ENCODE results near the gene SLC2A1.
A peak's percentile ranks its signal among the peaks of the same experiment; 100 is the strongest.

SLC2A1 gene

DNA sequence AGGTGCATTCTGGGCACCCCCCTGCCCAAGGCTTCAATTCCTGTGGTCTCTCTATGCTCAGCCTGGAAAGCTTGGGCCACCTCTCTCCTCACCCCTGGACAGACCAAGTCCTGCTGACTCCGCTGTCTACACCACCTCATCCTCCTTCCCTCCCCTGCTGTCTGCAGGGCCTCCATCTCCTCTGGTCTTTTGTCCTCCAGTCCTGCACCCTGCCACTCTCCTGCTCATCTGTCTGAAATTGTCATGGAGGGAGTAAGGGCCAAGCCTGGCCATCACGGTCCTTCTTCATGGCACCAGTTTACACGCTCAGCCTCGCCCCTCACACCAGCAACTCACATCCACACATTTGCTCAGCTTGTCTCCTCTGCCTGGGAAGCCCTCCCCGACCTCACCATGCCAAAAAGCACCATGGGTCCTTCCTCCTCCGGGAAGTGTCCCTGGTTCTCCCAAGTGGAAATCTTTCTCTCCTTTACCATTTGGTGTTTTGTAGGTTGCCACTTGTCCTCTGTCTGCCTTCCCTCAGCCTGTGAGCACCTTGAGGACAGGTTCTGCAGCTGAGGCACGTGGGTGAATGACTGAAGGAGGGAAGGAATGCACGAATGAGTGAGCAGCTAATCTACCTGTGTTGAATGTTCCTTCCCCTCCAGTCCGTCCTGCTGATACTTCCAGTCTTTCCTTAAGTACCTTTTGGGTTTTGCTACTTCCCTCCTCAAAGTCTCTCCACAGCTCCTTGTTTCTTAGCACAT is 2.1 kb upstream of the SLC2A1 start:
- no peak for DNase-seq (ENCODE audit: low spot score)

DNA sequence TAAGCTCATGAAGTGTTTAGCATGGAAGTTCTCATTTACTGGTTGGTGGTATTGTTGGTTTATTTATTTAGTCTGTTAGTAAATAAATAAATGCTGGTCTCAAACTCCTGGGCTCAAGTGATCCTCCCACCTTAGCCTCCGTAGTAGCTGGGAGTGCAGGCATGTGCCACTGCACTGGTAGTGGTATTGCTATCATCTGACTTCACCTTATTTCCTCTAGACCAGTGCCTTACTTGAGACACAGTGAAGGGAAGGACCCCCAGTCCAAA is 1.4 kb upstream of the SLC2A1 start:
- no peak for DNase-seq (ENCODE audit: low spot score)

DNA sequence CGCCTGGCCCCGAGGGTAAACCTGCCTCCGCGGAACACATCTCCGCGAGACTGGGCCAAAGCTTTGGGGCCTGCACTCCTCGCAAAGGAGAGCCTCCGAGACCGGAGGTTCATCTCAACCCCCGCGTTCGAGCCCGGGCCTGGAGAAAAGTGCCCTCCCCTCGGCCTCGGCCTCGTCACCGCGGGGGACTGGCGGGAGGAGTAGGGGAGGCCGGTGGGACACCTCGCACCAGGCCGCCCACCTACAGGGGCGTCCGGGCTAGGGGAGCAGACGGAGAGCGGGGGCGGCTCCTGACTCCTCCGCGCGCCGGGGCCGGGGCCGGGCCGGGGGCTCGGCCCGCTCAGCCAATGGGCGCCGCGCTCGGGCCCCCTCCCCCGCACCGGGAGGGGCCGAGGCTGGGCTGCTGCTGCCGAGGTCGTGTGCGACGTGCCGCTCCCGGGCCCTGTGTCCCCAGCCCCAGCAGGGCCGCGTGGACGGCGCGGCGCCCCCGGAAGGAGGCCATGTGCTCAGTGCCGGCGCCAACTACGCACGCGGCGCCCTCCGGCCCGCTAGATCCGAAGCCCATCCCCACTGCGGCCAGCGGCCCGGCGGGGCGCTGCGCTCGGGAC is 684 bp downstream of the SLC2A1 start:
- DNase-seq (ENCODE audit: low spot score) = peak; percentile 91

DNA sequence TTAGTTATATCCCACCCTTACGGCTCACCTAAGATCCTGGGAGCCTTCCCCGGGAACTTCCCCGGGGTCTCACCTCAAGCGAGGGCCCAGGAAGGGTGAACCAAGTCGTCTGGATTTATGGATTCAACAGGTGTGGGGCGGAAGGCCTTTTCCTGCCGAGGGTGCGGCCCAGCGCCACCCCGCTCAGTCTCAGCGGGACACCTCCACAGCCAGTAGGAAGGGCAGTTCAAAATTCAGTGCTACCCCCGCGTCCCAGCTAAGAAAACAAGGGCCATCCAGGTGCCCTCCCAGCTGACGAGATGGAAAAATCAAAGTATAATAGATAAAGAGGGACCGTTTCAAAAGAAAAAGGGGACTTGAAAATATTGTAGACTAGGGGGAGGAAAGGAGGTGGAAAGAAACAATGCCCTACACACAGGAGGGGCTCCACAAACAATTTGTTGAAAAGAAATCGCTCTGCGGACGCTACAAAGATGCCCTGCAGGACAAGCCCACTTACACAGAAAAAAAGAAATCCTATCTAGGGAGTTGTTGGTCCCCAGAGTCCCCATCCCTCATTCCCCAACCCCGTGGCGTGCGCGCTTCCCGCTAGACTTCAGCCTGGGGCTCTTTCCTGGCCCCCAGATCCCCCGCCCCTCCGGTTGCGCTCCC is 1.3 kb downstream of the SLC2A1 start:
- DNase-seq (ENCODE audit: low spot score) = no peak

DNA sequence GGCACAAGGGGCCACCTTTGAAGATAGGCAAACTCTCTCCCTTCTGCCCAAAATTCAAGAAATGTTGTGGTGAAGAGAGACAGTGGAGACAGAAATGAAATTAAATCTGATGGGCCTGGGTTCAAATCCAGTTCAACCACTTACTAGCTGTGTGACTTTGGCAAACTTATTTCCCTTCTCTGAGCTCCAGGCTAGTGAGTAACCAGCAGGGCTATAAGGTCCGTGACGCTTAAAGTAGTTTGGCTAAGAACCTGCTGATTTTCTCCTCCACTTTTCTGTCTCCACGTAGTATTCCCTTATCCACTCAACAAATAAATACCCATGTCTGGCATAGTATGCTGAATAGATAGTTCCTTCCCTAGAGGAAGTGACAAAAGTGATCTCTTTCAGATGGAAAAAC is 1.9 kb downstream of the SLC2A1 start:
- DNase-seq (ENCODE audit: low spot score) = no peak

DNA sequence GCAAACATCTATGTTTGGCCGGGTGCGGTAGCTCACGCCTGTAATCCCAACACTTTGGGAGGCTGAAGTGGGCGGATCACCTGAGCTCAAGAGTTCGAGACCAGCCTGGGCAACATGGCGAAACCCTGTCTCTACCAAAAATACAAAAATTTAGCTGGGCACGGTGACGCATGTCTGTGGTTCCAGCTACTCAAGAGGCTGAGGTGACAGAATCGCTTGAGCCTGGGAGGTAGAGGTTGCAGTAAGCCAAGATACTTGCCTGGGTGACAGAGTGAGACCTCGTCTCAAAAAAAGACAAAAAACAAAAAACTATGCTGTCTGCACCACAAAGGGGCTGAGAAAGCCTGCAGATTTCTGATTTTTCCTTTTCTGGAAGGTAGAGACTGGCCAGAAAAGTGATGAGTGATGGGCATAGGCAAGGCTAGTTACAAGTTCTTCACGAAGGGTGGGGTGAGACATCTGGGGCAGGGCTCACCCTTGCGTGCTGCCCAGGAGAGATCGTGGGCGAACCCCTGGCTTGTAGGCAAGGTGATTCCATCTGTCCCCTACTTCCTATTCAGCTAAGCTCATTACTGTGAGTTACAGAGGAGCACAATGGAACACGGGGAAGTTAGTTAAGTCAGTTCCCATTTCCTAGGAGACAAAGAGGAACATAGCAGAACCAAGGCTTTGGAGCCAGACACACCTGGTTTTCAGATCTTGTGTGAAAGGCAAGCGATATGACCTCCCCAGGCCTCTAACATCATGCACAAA is 3.2 kb downstream of the SLC2A1 start:
- no peak for DNase-seq (ENCODE audit: low spot score)

DNA sequence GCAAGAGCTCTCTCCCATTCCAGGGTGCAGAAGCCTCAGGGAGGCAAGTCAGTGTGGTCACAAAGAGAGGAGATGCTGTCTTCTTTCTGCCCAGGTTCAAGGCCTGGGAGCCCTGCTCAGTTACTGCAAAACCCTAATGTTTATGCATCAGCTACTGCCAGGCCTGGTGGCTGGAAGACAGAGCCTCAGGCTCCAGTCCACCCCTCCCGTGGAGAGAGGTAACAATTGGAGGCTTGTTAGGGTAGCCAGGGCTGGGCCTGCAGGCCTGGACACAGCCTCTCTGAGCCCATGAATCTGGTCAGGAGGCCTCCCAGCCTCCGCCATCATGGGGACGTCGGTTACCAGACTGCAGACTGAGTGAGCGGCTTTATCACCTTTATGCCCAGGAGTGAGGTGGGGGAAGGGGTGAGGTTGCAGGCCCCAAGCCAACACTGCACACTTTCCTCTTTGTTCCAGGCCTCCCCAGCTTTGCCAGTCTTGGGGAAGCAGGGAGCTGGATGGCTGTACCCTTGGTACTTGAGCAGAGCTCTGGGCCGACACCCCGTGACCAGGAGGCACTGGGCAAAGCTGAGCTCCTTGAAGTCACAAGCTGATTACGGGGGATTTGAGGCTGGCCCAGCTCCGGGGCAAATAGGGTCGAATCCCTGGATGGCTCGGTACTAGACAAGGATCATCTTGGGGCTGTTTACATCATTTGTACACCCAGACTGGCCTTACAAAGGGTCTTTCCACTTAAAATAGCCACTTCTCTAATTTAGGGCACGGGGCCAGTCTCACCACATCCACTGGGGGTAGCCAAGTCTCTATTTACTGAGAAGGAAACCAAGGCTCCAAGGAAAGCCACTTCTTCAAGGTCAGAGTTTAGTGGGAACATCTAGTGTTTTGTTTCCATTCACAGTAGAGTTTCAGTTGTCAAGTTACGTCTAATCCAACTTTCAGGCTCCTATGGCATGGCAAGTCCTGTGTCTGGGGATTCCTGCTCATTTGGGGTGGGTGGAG is 5.2 kb downstream of the SLC2A1 start:
- DNase-seq (ENCODE audit: low spot score) = no peak

DNA sequence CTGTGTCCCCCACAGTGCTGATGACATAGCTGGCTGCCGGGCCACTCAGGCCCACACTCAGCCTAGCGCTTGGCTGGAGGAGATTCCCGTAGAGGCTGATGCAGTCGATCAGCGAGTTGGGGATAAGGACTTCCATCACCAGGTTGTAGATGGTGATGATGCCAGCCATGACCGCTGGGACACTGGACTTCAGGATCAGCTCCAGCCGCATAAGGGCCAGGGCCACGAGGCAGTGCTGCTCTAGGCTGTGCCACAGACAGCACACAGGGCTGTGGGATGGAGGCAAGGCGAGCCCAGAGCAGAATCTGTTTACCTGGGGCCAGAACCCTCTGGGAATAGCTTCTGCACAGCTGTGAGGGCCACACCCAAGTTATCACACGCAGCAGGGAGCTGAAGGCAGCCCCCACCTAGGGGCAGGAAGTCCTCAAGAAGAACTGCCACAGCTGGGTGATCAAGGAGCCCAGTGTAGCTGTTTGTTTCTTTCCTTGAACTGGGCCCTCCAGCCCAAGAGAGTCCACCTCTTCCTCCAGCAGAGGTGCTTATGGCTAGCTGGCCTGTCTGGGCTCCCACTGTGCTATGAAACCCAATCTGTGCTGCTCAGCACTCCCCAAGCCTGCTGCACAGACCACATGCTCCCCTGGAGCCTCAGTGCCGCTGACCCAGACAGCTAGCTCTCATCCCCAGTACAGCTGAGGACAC is 6.2 kb downstream of the SLC2A1 start:
- DNase-seq (ENCODE audit: low spot score) = no peak

DNA sequence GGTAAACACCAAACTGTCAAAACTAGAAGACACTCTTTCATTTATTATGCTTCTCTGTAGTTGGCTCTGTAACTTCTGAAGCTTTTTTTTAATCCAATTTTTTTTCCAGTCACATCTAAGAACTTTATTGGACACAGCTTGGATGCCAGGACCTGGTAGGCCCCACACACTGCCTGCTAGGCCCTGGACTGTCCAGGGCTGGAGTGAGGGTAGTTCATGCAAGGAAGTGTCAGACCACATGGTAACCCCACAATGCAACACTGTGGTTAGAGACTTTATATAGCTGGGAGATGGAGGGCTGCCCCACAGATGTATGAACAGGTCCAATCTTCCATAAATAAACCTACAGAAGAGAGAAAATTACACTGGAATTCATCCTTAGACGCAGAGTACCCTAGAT is 7.1 kb downstream of the SLC2A1 start:
- DNase-seq (ENCODE audit: low spot score) = no peak

DNA sequence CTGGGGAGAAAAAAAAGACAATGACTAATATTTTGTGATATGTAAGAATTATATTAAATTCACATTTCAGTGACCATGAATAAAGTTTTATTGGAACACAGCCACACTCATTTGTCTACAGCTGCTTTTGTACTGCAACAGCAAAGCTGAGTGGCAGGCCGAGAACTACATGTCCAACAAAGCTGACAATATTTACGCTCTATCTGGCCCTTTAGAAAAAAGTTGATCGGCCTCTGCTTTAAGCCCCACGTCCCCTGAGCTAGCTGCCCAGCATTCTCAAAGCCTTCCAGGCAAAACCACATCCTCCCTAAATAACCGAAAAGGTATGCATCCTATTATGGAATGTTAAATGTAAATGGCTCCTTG is 8.6 kb downstream of the SLC2A1 start:
- DNase-seq (ENCODE audit: low spot score) = no peak

DNA sequence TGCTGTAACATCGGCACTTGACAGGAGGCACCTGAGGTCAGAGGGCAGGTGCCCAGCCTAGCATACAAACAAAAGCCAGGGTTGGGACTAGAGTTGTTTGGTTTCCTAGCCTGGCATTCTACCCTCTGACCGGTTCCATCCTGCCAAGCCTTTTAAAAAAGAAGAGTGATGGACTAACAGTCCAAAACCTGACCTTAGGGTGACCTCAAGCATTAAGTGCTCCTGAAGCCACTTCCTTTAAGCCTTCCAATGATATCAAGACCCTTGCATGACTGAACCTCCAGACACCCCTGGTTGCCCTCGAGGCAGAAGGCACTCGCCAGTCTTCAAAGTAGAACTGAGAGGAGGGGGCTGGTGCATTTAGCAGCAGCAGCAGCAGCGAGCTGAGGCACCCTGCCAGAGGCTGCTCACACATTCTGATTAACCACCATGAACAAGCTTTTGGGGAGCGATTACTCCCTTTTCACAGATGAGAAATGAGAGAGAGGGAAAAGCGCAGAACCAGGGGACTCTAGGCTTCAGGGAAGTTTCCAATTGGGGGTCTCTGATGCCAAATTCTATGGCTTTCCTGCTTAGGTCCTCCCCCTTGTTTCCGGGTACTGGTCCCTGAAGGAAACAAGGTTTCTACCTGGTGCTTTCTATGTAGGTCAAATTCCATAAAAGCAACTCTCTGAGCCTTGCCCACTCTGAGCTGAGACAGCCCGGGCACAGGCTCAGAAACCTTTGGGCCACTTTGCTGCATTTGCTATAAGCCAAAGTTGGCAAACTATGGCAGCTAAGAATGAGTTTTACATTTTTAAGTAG is 9.2 kb downstream of the SLC2A1 start:
- DNase-seq (ENCODE audit: low spot score) = no peak

DNA sequence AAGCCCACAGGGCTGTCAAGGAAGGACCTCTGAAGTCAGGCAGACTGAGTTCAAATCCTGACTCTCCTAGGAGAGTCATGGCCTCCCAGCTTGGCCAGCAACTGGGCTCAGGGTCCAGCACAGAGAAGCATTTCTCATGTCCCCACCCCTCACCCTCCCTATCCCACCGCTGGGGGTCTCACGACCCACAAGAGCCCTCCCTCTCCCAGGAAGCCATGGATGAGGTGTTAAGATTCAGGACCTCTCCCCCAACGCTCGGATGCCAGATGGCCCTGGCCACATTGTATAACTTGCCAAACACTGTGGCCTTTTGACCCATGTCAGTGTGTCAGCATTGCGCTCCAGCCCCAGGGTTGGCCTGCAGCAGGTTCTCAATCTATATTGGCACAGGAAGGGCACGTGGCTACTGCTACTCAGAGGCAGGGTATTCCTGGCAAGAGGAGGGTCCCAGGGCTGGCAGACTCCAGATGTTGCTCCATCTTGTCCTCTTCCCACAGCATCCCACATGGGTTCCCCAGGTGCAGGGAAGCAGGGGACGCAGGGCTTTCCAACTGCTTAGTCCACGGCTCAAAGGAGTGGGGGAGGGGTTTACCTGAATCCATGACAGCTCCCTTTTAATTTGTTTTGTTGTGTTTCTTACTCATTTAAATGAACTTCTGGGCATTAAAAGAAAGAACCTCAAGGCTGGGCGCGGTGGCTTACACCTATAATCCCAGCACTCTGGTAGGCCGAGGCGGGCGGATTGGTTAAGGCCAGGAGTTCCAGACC is 10.5 kb downstream of the SLC2A1 start:
- no peak for DNase-seq (ENCODE audit: low spot score)

DNA sequence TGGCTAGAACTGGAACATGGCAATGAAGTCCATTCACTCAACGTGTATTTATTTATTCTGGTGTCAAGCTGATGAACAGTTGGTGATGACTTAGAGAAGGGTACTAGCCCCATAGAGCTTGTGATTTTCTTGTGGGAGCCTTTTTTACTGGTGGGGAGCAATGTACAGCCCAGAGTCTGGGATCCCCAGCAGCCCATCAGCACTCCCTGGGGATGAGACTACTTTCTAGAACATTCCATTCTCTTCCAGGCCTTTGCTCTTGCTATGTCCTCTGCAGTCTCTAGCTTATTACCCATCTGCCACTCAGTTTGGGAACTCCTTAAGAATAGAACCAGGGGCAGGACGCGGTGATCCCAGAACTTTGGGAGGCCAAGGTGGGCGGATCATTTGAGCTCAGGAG is 11.6 kb downstream of the SLC2A1 start:
- no peak for DNase-seq (ENCODE audit: low spot score)

DNA sequence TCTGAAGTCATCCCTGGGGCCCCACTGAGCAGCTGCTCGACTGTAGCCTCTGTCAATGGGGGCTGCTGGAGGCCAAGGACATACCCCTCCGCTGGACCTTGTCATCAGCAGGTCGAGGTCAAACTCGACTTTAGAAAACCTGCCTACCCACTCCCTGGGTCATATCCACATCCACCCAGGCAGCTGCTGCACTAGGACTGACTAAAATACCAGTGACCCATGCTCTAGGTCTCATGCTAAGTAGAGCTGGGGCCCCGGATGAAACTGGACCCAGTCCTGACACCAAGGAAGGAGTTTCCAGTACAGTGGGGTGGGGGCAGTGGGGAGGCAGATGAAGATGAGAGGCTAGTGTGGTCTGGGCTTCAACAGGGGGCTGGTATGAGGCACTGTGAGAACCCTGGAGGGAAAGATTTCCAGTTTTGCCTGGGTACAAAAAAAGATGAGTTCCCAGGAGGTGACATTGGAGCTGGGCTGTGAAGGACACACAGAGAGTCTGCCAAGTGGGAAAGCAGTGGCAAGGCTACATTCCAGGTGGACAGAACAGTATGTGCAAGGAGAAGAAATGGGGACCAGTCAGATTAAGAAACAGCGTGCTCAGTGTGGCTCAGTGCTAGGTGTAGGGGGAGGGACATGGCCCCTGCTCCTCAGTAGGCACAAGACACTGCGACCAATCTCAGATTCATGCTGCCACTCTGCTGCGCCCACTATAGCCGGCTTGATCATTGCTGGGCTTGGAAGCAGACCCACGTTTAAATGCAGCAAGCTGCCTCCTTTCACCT is 12.4 kb downstream of the SLC2A1 start:
- no peak for DNase-seq (ENCODE audit: low spot score)

DNA sequence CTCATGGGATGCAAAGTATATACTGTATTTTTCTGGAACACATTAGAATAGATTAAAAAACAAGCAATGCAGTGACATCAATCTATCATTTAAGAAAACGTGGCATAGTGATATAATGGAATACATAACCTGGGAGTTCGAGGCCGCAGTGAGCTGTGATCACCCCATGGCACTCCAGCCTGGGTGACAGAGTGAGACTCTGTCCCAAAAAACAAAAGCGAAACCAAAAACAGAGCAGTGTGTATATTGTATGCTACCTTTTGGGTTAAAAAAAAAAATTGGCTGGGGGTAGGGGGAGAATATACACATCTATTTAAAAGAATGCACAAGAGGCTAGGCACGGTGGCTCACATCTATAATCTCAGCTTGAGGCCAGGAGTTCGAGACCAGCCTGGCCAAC is 13.5 kb downstream of the SLC2A1 start:
- DNase-seq (ENCODE audit: low spot score) = no peak

DNA sequence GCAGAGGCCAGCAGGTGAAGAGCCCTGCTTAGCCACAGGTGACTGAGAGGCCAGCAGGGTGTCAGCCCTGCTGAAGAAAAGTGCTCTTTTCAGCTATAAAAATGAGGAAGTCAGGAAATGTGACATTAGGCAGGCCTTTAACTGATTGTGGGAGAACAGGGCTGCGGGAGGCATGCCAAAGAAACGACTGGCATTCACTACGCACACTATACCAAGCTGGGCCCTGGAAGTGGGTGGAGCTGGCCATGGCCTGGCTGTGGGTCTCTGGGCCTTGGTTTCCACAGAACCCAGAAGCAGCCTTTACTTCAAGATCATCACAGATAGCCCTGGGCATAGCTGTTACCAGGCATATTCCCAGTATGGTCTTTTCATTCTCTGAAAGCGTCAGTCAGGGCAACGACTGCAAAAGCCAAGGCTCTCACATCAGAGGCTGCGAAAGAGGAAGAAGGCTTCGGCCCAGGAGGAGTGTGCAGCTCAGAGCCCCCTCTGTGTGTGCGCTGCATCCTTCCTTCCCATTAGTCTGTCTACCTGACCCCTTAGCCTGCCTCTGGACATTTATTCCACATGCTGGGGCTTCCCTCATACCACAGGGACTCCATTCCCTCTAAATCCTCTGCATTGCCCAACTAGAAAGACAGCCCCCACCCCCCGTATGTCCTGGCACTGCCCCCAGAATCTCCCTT is 14.3 kb downstream of the SLC2A1 start:
- no peak for DNase-seq (ENCODE audit: low spot score)

DNA sequence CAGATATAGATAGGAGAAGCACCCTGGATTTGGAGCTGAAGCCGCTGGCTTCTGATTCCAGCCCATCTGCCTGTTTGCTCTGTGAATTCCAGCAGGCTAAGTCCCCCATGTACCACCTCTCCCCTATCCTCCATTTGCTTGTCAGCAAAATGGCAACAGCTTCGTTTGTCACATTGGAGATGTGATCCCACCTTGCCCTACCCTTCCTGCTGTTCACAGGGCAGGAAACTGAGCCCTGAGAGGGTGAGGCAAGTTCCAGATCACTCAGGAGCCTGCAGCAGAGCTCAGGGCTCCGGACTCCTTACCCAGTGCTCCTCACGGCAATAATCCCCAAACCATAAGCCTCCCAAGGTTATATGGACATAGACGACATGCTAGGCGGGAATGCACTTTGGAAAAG is 14.9 kb downstream of the SLC2A1 start:
- DNase-seq (ENCODE audit: low spot score) = no peak

DNA sequence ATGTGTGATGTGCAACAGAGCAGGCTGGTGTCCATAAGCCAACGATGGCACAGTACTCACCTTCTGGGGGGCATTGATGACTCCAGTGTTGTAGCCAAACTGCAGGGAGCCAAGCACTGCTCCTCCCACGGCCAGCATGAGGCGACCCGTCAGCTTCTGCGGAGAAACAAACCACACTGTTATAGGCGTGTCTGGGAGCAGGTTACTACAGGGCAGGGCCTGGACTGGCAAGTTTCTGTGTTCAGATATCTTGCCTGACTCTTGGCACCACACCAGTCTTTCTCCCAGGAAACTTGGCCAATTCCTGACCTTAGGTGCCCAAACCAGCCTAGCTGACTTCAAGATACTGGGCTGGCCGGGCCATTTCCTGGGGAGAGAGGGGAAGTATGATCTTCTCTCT is 15.5 kb downstream of the SLC2A1 start:
- DNase-seq (ENCODE audit: low spot score) = no peak
